Measurements from ENCODE around the gene HAVCR2.
"Not testable (repeated sequence)": the region's sequence is repeated elsewhere in the genome, so short reads cannot be mapped to it uniquely, and the experiment has no call there.

Gene HAVCR2

DNA sequence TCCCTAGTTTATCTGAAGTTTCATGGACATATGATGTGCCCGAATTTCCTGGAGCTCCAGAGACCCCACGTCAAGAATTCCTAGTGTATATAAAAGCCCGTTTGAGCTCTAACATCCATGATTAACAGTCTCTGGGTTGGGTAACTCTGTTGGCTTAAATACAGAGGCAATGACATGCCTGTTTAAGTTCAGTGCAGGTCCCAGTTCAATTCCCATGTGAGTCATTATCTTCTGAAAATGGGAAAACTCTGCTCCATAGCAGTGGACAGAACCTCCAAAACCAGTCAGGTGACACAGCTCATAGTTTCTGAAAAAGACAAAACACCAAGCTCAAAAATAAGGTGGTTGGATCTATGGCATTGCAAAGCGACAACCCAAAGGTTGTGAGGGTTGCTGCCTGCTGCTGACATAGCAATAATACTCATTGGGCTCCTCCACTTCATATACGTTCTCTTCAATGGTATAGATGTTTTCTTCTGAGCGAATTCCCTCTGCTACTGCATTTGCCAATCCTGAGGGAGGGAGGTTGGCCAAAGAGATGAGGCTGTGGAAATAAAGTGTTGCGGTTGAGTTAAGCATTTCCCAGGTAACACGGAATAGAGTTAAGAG, 22.0 kb downstream of the HAVCR2 start:
- no peak for DNase-seq

DNA sequence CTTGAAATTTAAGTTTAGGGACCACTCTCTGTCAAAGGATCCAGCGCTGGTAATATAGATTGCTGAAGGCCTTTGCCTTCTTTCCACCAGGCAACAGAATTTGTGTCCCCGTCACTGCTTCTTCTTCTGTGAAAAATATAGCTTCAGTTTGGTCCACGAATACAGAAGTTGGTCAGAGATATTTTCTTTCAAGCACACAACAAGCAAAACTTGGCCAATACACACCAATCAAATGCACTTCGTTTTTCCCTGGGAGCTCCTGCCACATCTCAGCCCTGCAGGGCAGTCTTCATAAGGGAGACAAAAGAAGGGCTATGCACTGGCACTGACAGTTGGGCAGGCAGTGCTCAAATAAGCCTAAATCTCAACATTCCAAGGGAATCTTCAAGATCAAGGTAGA, 22.9 kb downstream of the HAVCR2 start:
- no peak for DNase-seq

DNA sequence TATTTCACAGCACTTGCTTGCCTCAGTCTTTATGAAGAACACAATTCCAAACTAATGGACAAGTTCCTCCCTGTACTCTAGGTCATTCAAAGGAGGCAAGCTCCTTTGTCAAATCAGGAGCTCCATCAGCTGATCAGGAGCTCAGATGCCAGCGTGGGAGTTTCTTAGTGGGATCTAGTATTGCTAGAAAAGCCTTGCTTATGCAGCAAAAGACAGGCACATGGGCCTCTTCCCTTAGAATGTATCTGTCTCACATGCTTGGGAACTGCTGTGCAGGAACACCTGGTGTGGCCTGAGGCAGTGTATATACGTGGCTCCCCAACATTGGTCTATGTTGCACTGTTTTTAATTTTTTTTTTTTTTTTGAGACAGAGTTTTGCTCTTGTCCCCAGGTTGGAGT, 28.6 kb downstream of the HAVCR2 start:
- DNase-seq, result no peak

DNA sequence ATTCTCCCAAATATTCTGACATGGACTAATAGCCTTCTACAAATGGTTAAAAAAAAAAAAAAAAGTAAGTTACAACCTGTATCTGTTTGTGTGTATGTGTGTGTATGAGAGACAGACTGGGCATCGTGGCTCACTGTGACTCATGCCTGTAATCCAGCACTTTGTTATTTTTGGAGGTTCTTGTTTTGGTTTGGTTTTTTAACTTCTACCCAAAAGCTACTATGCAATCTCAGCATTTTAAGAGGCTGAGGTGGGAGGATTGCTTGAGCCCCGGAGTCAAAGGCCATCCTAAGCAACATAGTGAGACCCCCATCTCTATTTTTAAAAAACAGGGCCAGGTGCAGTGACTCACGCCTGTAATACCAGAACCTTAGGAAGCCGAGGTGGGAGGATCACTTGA, 32.3 kb downstream of the HAVCR2 start:
- no peak for DNase-seq

DNA sequence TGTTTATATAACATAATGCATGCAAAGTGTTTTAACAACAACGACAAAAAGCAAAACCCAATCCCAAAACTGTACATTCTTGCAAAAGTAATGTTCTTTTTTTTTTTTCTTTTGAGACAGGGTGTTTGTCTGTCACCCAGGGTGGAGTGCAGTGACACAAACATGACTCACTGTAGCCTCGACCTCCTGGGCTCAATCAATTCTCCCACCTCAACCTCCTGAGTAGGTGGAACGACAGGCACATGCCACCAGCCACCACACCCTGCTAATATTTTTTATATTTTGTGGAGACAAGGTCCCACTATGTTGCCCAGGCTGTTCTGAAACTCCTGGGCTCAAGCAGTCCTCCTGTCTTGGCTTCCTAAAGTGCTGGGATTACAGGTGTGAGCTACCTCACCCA, 36.3 kb downstream of the HAVCR2 start:
- no peak for DNase-seq

DNA sequence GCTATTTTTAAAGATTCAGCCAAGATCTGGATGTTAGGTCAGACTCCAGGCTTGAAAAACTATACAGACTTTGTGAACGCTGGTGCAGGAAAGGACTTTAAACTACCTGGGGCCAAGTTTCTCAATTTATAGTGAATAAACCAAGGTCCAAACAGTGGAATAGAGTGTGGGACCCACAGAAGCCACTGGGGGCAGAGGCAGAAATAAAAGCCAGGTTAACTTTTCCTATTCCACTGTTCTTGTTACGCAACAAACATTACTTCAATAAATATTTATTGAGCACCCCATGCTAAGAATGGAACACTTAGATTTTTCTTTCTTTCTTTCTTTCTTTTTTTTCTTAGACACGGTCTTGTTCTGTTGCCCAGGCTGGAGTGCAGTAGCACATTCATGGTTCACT, 38.9 kb downstream of the HAVCR2 start:
- DNase-seq, result no peak

DNA sequence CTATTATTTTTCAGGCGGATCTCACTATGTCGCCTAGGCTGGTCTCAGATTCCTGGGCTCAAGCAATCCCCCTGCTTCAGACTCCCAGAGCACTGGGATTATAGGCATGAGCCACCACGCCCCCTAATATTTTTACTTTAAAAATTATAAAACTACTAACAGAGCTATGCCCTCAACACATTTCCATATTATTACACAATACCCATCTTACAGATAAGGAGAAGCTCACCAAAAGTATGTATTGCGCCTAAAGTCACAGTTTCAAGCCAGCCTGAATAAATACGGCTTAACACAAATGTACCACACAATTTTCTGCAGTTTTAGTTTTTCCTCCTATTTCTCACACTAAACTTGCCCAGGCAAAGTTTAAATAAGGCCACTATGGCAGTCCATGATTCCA, 40.1 kb downstream of the HAVCR2 start:
- no peak for DNase-seq

DNA sequence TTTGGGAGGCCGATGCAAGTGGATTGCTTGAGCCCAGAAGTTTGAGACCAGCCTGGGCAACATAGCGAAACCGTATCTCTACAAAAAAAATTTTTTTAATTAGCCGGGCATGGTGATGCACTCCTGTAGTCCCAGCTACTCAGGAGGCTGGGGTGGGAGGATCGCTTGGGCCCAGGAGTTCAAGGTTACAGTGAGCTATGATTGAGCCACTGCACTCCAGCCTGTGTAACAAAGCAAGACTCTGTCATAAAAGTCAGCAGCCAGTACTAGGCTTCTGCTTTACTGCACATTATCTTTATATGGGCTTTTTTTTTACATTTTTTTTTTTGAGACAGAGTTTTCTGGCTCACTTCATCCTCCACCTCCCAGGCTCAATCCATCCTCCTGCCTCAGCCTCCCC, 40.5 kb downstream of the HAVCR2 start:
- no peak for DNase-seq

DNA sequence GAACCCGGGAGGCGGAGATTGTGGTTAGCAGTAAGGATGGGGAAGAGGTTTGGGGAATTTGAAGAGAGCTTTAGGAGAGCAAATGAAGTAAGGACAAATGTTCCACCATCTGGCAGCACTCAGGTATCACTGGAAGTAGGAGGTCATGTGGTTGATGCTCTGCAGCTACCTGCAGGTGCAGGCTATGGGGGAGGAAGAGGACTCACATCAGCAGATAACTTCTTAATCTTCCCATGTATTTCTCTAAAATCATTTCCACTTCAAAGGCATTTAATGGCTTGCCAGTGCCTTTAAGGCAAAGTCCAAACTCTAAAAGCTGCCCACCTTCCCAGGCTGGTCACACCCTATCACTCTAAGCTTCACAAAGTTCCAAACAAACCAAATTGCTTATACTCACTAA, 41.8 kb downstream of the HAVCR2 start:
- no peak for DNase-seq

DNA sequence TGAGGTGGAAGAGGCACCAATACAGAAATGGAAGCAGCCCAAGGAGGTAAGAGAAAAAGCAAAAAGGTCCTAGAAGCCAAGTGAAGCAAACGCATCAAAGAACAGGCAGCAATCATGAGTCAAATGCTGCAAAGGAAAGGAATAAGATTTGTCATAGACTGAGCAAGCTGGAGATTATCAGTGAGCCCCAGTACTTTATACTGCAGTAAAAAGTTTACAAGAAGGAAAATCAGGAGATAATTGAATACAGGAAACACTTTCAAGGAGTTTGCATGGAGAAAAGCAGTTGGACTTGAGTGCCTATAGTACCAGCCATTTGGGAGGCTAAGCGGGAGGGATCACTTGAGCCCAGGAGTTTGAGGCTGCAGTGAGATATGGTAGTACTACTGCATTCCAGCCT, 42.8 kb downstream of the HAVCR2 start:
- DNase-seq, result no peak

DNA sequence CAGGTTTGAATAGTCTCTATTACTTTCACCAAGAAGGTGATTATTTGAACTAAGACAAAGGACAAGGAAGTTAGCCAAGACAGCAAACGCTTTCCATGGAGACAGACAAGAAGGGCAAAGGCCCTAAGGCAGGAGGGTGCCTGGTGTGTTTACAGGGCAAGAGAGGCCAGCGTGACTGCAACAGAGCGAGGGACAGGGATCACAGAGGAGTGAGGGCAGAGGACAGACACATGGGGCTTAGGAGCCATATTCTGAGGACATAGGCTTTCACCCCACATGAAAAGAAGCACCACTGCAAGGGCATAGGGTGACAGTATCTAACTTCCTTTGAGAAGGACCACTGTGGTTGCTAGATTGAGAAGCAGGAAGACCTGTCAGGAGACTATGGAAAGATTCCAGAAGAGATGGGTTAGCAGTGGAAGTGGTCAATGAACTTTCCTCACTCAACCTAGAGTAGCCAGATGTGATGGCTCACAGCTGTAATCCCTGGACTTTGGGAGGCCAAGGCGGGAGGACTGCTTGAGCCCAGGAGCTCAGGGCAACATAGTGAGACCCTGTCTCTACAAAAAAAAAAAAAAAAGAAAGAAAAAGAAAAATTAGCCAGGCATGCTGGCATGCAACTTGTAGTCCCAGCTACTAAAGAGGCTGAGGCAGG, 44.9 kb downstream of the HAVCR2 start:
- no peak for DNase-seq

DNA sequence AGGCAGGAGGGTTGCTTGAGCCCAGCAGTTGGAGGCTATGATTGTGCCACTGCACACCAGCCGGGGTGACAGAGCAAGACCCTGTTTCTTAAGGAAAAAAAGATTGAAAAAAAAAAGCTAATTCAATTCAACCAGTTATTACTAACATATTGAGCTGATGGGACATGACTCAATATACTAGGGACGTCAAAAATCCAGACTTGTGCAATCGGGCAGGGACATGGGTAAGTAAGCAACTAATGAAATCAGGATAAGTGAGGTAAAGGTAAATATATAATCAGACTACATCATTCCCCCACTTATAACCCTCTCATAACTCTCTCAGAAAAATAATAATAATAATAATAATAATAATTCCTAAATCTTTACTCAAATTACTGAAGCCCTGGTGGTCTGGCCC, 49.0 kb downstream of the HAVCR2 start:
- no peak for DNase-seq

DNA sequence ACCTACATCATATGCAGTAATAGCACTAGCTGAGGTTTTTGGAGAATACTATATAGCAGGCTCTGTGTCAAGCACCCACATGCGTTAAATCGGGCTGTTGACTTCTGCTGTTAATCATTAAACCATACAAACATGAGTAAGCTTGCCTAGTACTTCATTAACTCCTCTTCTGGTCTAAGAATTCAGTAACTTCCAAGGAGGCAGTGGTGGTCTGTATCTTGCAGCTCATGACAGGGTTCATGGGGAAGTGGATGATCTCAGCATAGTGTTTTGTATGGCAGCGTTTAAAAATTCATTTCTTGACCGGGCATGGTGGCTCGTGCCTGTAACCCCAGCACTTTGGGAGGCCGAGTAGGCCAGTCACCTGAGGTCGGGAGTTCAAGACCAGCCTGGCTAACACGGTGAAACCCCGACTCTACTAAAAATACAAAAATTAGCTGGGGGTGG, 49.7 kb downstream of the HAVCR2 start, which contains the start of gene HAVCR1:
TSS of gene HAVCR1 (minus strand) at position 24 of the 447 bp plus-strand sequence. CDS start 1,173 bp downstream, outside the sequence.
- no peak for DNase-seq

DNA sequence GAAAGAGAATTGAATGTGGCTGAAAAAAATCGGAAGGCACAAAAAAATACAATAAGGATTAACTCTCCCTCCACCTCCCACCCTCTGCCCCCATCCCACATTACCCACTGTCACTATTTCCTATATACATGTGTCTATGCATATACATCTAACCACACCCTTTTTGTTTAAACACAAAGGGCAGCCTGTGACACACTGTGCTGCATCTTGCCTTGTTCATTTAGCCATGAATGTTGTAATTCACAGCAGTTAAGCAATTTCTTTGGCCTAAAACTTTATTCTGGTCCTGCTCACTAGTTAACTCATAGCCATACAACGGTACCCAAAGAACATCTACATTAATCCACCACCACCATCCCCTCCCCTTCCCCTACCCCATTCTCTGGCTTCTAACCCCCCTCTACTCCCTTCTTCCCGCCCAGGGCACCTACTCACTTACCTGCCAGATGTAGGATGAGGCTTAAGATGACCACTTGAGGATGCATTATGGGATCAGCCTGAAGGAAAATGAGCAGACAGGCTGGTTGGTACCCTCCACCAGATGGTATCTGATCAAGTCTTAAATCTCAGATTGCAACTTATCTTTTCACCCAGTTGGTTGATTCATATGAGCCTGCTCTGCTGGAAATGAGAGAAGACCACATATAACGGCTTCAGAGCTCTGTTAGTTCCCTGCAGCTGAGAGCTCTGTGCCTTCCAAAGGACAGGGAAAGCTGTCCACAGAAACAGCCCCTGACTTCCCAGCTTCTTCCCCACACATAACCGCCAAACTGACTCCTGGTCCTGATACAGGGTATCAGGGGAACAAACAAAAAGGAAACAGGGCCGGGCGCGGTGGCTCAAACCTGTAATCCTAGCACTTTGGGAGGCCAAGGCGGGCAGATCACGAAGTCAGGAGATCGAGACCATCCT, 51.1 kb downstream of the HAVCR2 start:
- DNase-seq, result no peak

DNA sequence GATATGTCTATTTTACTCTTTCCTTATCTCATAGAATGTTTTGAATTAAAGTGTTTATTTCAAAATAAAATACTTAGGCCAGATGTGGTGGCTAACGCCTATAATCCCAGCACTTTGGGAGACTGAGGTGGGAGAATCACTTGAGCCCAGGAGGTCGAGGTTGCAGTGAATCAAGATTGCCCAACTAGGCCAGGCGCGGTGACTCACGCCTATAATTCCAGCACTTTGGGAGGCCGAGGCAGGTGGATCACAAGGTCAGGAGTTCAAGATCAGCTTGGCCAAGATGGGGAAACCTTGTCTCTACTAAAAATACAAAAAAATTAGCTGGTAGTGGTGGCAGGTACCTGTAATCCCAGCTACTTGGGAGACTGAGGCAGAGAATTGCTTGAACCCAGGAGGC, 52.0 kb downstream of the HAVCR2 start:
- DNase-seq, result not testable (repeated sequence)

DNA sequence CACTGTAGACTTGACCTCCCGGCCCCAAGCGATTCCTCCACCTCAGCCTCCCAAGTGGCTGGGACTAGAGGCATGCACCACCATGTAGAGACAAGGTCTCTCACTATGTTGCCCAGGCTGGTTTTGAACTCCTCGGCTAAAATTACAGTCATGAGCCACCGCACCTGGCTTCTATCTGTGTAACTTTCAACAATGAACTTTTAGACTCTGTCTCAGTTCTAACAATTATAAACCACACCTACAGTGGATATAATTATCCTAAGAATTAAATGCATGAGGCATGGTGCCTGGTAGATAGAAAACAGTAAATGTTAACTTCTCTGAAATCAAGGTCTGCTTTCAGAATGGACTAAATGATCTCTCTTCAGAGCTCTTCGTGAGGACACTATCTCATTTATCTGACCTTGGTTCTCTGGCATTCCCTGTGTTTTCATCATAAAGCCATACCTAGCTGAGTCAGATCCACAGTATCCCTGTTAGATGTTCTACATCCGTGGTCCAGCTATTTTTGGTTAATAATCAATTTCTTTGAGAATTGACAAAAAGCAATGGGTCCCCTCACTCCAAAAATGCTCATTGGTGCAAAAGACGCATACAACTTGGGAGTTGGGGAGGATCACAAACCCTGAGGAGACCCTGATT, 57.1 kb downstream of the HAVCR2 start:
- DNase-seq, result no peak

DNA sequence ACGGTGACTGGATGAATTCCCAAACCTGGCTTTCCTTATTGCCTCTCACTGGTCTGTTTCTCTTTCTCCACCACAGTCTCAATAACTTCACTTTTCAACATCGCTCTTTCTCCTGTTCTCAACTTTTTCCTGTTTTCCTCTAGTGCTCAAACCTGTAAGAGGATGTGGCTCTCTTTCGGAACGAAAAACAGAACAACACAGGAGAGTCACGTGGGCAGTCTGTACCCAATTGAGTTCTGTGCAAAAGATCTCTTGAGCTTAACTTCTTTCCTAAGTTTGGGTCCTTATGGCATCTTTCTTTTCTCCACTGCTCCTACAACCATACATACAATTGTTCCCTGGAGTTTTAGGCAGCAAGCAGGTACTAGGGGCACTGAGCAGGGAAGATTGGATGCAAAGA, 58.8 kb downstream of the HAVCR2 start:
- DNase-seq, result no peak

DNA sequence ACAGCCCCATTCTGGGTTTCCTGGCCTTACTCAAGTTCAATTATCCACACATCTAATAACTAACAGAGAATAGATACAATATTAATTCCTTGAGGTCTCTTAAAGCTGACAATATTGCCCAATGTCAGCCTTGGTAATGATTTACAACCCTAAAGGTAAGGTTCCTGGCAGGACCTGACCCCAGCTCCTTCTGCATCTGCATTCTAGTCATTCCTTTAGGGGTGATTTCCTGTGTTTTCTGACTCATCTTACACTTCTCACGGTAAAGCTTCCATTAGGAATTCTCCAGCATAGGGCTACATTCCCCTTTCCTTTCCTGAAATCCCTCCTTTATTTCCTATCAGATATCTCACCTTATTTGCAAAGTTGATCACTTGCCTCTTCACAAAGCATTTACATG, 59.2 kb downstream of the HAVCR2 start:
- DNase-seq, result no peak

DNA sequence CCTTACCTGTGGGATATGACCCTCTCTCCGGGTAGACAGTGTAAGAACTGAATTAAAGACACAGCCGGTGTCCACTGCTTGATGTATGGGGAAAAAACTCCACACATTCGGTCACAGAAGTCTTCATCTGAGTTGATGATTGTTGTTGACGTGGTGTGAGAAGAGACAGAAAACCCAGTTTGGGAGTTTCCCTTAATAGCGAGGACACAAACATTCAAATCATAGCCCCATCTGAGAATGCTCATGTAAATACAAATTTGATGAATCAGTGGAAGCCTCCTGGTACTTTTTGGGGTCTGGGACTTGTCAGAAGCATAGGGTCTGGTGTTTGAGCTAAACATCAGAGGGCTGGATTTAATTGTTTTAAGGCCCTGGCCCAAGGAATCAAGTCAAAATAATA, 60.9 kb downstream of the HAVCR2 start:
- DNase-seq, result no peak

DNA sequence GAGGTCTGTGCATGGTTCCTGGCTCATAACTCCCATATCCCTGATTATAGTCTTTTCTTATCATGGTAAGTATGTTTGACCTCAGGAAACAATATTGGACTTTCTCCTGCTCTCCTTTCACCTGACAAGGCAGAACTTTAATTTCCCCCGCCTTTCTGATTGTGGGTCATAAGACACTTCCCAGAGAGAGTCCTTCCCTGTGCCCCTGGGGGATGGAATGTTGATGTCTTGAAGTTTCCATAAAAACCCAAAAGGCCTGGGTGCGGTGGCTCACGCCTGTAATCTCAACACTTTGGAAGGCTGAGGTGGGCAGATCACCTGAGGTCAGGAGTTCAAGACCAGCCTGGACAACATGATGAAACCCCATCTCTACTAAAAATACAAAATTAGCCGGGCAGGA, 61.8 kb downstream of the HAVCR2 start:
- not testable (repeated sequence) for DNase-seq

DNA sequence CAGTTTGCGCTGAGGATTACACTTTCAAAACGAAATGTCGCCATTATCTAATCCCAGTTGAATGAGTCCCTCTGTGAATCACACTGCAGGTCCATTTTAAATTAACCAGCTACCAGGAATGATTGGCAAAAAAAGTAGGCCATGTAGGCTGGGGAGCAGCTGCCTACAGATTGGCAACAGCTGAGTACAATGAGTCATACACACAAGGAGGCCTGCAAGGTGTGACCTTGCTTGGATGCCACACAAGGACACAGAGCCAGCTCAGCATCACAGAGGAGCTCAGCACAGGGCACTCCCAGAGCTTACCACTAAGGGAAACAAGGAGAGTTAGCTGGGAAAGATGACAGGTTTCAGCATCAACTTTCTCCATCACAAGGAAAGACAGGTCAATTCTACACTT, 62.8 kb downstream of the HAVCR2 start:
- peak in 1 of 2 experiments; percentile 22 for DNase-seq

DNA sequence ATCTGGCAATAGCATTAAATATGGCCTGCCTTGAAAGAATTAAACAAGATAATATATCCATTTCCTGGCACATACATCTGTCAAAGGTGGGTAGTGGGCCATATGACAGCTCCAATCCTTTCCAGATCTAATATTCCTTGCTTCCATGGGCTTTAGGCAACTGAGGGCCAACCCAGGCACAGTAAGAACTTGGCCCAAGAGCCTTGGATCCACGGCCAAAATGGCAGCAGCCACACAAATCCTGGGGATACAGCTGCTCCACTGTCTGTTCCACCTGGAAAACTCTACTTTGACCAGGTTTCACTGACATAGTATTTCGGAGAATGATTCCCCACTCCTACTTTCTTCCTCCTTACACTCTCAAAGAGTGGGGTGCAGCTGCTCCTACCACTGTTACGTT, 63.2 kb downstream of the HAVCR2 start:
- peak in 1 of 2 experiments; percentile 35 for DNase-seq

DNA sequence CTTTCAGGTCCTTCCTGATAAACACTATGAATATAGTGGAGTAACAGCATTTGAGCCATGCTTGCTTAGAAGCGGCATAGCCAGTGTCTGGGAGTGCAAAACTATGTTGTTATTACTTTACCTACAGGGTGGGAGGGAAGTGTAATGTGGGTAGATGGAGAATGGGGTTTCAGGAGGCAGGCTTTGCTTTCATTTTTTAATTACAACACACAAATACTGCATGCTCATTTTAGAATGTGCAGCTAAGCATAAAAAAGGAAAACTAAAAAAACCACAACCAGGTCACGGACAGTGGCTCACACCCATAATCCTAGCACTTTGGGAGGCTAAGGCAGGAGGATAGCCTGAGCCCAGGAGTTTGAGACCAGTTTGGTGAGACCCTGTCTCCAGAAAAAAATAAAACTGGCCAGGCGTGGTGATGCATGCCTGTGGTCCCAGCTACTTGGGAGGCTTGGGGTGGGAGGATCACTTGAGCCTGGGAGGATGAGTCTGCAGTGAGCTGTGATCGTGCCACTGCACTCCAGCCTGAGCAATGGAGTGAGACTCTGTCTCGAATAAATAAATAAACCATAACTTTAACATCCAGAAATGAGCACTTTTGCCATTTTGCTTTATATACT, 70.2 kb downstream of the HAVCR2 start:
- DNase-seq, result no peak

All from cerebellar nuclear complex (tissue), 1 donor.